ENCODE results near the gene TCFL5.
"Not testable (repeated sequence)": the region's sequence is repeated elsewhere in the genome, so short reads cannot be mapped to it uniquely, and the experiment has no call there.

TCFL5 gene

GRCh38 chr20:62873681-62874031 is 12.0 kb upstream of the TCFL5 start:
- not testable (repeated sequence) for DNase-seq (ENCODE audit: low spot score in 2 of 2); H3K9me3 Mint-ChIP-seq; H3K36me3 Mint-ChIP-seq (ENCODE audit: insufficient read depth); H3K4me3 Mint-ChIP-seq; ATAC-seq (replicated peaks; ENCODE audit: extremely low read depth, poor library complexity, severe bottlenecking); H3K27ac Mint-ChIP-seq (ENCODE audit: low read depth); H3K27me3 Mint-ChIP-seq
- H3K4me1 Mint-ChIP-seq = peaks cover 14% of the 10 kb centered on the region

DNA sequence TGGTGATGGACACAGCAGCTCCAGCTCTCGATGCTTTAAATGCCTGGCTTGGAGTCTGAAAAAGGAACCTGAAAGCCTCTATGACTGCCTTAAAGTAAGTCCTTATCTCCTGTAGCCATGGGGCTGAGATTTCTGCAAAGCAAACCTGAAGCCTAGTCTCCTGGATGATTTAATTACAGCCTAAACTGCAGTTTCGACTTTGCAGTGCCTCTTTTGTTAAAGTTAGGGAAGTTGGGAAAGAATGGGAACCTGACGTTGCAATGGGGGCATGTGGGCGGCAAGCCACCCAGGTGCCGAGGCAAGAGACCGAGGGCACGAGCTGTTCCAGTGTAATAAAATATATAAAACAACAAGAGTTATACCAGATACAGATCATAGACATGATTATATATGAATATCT is 11.7 kb upstream of the TCFL5 start:
- ATAC-seq (replicated peaks; ENCODE audit: extremely low read depth, poor library complexity, severe bottlenecking) = no peak
- H3K4me3 Mint-ChIP-seq = peak overlapping the region; percentile 30
- no peaks in the 10 kb centered on the region for H3K9me3 Mint-ChIP-seq
- H3K4me1 Mint-ChIP-seq = peaks cover 14% of the 10 kb centered on the region
- H3K27me3 Mint-ChIP-seq = peaks cover 9% of the 10 kb centered on the region
- no peak overlapping the region for H3K27ac Mint-ChIP-seq (ENCODE audit: low read depth)
- no peak for DNase-seq (ENCODE audit: low spot score in 2 of 2)
- H3K36me3 Mint-ChIP-seq (ENCODE audit: insufficient read depth) = no peaks in the 10 kb centered on the region

GRCh38 chr20:62872862-62873261 is 11.2 kb upstream of the TCFL5 start:
- DNase-seq (ENCODE audit: low spot score in 2 of 2) (no peak), ATAC-seq (replicated peaks; ENCODE audit: extremely low read depth, poor library complexity, severe bottlenecking) (no peak)
- Mint-ChIP-seq H3K36me3 (ENCODE audit: insufficient read depth) (no peaks in the 10 kb centered on the region), H3K4me3 (peak overlapping the region; percentile 30), H3K4me1 (peaks cover 14% of the 10 kb centered on the region), H3K27me3 (peaks cover 9% of the 10 kb centered on the region), H3K9me3 (no peaks in the 10 kb centered on the region), H3K27ac (ENCODE audit: low read depth) (no peak overlapping the region)

DNA sequence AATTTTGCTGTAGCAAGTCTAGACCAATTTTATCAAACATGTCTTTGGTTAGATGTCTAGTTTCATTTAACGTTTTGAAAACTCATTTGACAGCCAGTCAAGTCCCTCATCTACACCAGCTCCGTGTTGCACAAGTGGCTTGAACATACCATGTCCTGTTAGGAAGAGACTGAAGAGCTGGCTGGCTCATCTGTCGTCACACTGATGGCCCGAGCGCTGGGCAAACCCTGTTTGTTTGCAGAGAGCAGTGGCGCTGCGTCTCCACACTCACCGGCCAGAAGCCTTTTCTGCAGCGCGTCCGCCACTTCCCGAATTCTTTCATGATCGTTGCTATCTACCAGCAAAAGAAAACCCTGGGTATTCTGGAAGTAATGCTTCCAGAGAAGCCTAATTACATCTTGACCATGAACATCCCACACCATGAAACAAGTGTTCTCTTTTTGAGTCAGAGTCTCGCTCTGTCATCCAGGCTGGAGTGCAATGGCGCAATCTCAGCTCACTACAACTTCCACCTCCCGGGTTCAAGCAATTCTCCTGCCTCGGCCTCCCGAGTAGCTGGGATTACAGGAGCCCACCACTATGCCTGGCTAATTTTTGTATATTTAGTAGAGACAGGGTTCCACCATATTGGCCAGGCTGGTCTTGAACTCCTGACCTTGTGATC is 10.7 kb upstream of the TCFL5 start:
- Mint-ChIP-seq H3K4me3 (no peak overlapping the region), H3K36me3 (ENCODE audit: insufficient read depth) (no peaks in the 10 kb centered on the region), H3K9me3 (no peaks in the 10 kb centered on the region), H3K4me1 (peaks cover 14% of the 10 kb centered on the region), H3K27me3 (peaks cover 9% of the 10 kb centered on the region), H3K27ac (ENCODE audit: low read depth) (no peak overlapping the region)
- ATAC-seq (replicated peaks; ENCODE audit: extremely low read depth, poor library complexity, severe bottlenecking) (no peak), DNase-seq (ENCODE audit: low spot score in 2 of 2) (no peak)

- Mint-ChIP-seq H3K36me3 (ENCODE audit: insufficient read depth) (peaks cover 6% of the 10 kb centered on the region), H3K9me3 (no peaks in the 10 kb centered on the region), H3K4me1 (peaks cover 13% of the 10 kb centered on the region), H3K27me3 (no peaks in the 10 kb centered on the region), H3K4me3 (no peak overlapping the region), H3K27ac (ENCODE audit: low read depth) (no peak overlapping the region)
- ATAC-seq (replicated peaks; ENCODE audit: extremely low read depth, poor library complexity, severe bottlenecking) (no peak), DNase-seq (ENCODE audit: low spot score in 2 of 2) (no peak)
Measured at GRCh38 chr20:62864207-62864606, 2.6 kb upstream of the TCFL5 start.

DNA sequence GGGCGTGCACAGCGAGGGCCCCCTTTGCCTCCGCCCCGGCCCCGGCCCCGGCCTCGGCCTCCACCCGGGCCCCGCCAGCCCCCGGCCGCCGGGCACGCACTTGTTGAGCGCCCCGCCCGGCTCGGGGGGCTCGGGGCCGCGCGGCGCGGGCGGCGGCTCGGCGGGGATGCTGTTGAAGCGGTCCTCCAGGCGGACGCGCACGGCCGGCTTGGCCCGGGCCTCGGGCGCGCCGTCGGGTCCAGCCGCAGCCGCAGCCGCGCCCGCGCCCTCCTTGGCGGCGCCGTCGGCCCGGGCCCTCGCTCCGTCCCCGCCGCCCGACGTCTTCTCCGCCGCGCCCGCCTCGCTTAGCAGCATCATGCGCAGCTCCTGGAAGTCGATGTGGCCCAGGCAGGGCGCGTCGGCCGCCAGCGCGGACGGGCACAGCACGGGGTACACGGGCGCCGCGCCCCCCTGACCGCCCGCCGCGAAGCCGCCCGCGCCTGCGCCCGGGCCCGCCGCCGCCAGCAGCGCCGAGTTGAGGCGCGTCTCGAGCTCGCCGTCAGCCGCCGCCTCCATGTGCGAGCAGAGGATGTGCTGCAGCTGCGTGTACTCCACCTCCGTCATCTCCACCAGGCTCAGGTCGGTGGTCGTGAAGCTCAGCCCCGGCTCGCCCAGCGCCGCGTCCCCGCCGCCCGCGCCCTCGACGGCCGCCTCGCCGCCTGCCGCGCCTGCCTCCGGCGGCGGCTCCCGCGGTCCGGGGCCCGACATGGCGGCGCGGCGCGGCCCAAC is 514 bp downstream of the TCFL5 start:
- Mint-ChIP-seq H3K27me3 (no peaks in the 10 kb centered on the region), H3K4me3 (peak overlapping the region; percentile 31), H3K9me3 (no peaks in the 10 kb centered on the region), H3K4me1 (peaks cover 19% of the 10 kb centered on the region), H3K36me3 (ENCODE audit: insufficient read depth) (peaks cover 9% of the 10 kb centered on the region), H3K27ac (ENCODE audit: low read depth) (no peak overlapping the region)
- ATAC-seq (replicated peaks; ENCODE audit: extremely low read depth, poor library complexity, severe bottlenecking) (peak; percentile 53), DNase-seq (ENCODE audit: low spot score in 2 of 2) (peak; percentile 38 to 46)

- no peak for ATAC-seq (replicated peaks; ENCODE audit: extremely low read depth, poor library complexity, severe bottlenecking)
- Mint-ChIP-seq H3K9me3 (no peaks in the 10 kb centered on the region), H3K27ac (ENCODE audit: low read depth) (no peak overlapping the region), H3K4me3 (peak overlapping the region; percentile 39), H3K27me3 (no peaks in the 10 kb centered on the region), H3K4me1 (peaks cover 19% of the 10 kb centered on the region), H3K36me3 (ENCODE audit: insufficient read depth) (peaks cover 9% of the 10 kb centered on the region)
- DNase-seq (ENCODE audit: low spot score in 2 of 2) = no peak
Measured at GRCh38 chr20:62860391-62860923, 1.2 kb downstream of the TCFL5 start.

- Mint-ChIP-seq H3K27me3 (no peaks in the 10 kb centered on the region), H3K4me3 (peak overlapping the region; percentile 39), H3K27ac (ENCODE audit: low read depth) (no peak overlapping the region)
Measured at GRCh38 chr20:62859721-62860120, 1.9 kb downstream of the TCFL5 start.

GRCh38 chr20:62858058-62858830 is 3.4 kb downstream of the TCFL5 start:
- Mint-ChIP-seq H3K27me3 (no peaks in the 10 kb centered on the region), H3K4me1 (peaks cover 19% of the 10 kb centered on the region), H3K36me3 (ENCODE audit: insufficient read depth) (peaks cover 9% of the 10 kb centered on the region), H3K27ac (ENCODE audit: low read depth) (no peak overlapping the region), H3K4me3 (no peak overlapping the region), H3K9me3 (no peaks in the 10 kb centered on the region)
- no peak for DNase-seq (ENCODE audit: low spot score in 2 of 2)
- ATAC-seq (replicated peaks; ENCODE audit: extremely low read depth, poor library complexity, severe bottlenecking) = no peak

More at GRCh38 chr20:62859721-62860120, 1.9 kb downstream of the TCFL5 start:
- Mint-ChIP-seq H3K4me1 (peaks cover 19% of the 10 kb centered on the region), H3K36me3 (ENCODE audit: insufficient read depth) (peaks cover 9% of the 10 kb centered on the region), H3K9me3 (no peaks in the 10 kb centered on the region)
- ATAC-seq (replicated peaks; ENCODE audit: extremely low read depth, poor library complexity, severe bottlenecking) = no peak
- DNase-seq (ENCODE audit: low spot score in 2 of 2) = no peak

- Mint-ChIP-seq H3K36me3 (ENCODE audit: insufficient read depth) (peaks cover 5% of the 10 kb centered on the region), H3K4me1 (peaks cover 11% of the 10 kb centered on the region)
Measured at GRCh38 chr20:62856931-62857619, 4.5 kb downstream of the TCFL5 start.

GRCh38 chr20:62855120-62855519 is 6.5 kb downstream of the TCFL5 start:
- no peaks in the 10 kb centered on the region for H3K27me3 Mint-ChIP-seq

More at GRCh38 chr20:62856931-62857619, 4.5 kb downstream of the TCFL5 start:
- H3K27ac Mint-ChIP-seq (ENCODE audit: low read depth) = no peak overlapping the region
- H3K27me3 Mint-ChIP-seq = no peaks in the 10 kb centered on the region
- ATAC-seq (replicated peaks; ENCODE audit: extremely low read depth, poor library complexity, severe bottlenecking) = no peak
- no peak overlapping the region for H3K4me3 Mint-ChIP-seq
- no peak for DNase-seq (ENCODE audit: low spot score in 2 of 2)
- no peaks in the 10 kb centered on the region for H3K9me3 Mint-ChIP-seq

GRCh38 chr20:62854121-62854520 is 7.5 kb downstream of the TCFL5 start:
- Mint-ChIP-seq H3K36me3 (ENCODE audit: insufficient read depth) (peaks cover 3% of the 10 kb centered on the region), H3K4me1 (peaks cover 16% of the 10 kb centered on the region), H3K27ac (ENCODE audit: low read depth) (no peak overlapping the region), H3K27me3 (no peaks in the 10 kb centered on the region), H3K4me3 (no peak overlapping the region), H3K9me3 (no peaks in the 10 kb centered on the region)
- DNase-seq (ENCODE audit: low spot score in 2 of 2) (no peak), ATAC-seq (replicated peaks; ENCODE audit: extremely low read depth, poor library complexity, severe bottlenecking) (no peak)

More at GRCh38 chr20:62855120-62855519, 6.5 kb downstream of the TCFL5 start:
- Mint-ChIP-seq H3K36me3 (ENCODE audit: insufficient read depth) (peaks cover 3% of the 10 kb centered on the region), H3K9me3 (no peaks in the 10 kb centered on the region), H3K4me3 (no peak overlapping the region), H3K27ac (ENCODE audit: low read depth) (no peak overlapping the region), H3K4me1 (peaks cover 15% of the 10 kb centered on the region)
- DNase-seq (ENCODE audit: low spot score in 2 of 2) (no peak), ATAC-seq (replicated peaks; ENCODE audit: extremely low read depth, poor library complexity, severe bottlenecking) (no peak)
